Measurements from ENCODE around the gene CTNNA3. TPM values are rescaled to one million over a fixed set of nuclear protein-coding genes. Genes with fewer than 3 reads are reported as not detected.

CTNNA3 gene
- total RNA-seq, 2 donors from 2014 or later = 20.3 to 23.8 TPM

- H3K27me3 ChIP-seq = no peaks in the 10 kb centered on the region
- DNase-seq (ENCODE audit: low spot score) = no peak
- H3K9me3 ChIP-seq = no peaks in the 10 kb centered on the region
- H3K36me3 ChIP-seq = no peaks in the 10 kb centered on the region
- TF ChIP-seq, protein P1, sequence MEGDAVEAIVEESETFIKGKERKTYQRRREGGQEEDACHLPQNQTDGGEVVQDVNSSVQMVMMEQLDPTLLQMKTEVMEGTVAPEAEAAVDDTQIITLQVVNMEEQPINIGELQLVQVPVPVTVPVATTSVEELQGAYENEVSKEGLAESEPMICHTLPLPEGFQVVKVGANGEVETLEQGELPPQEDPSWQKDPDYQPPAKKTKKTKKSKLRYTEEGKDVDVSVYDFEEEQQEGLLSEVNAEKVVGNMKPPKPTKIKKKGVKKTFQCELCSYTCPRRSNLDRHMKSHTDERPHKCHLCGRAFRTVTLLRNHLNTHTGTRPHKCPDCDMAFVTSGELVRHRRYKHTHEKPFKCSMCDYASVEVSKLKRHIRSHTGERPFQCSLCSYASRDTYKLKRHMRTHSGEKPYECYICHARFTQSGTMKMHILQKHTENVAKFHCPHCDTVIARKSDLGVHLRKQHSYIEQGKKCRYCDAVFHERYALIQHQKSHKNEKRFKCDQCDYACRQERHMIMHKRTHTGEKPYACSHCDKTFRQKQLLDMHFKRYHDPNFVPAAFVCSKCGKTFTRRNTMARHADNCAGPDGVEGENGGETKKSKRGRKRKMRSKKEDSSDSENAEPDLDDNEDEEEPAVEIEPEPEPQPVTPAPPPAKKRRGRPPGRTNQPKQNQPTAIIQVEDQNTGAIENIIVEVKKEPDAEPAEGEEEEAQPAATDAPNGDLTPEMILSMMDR (IDR thresholded peaks at IDR 0.05) = no peak
- H3K27ac ChIP-seq = no peak overlapping the region
- H3K4me3 ChIP-seq = no peak overlapping the region
- H3K4me1 ChIP-seq = peaks cover 0 to 4% of the 10 kb centered on the region in 2 donors
These were observed 1404.9 kb downstream of the CTNNA3 start for GRCh38 chr10:66291133-66291532.

- H3K4me3 ChIP-seq = no peak overlapping the region
- no peak for DNase-seq (ENCODE audit: low spot score)
- TF ChIP-seq, protein P1 (IDR thresholded peaks at IDR 0.05) = no peak
These were observed 1411.4 kb downstream of the CTNNA3 start for GRCh38 chr10:66284621-66285020.

GRCh38 chr10:66283874-66284464 lies 1412.0 kb downstream of the CTNNA3 start:
- TF ChIP-seq, protein P1 (IDR thresholded peaks at IDR 0.05) = no peak
- no peaks in the 10 kb centered on the region for H3K27me3 ChIP-seq
- H3K27ac ChIP-seq = no peak overlapping the region
- no peaks in the 10 kb centered on the region for H3K4me1 ChIP-seq
- no peak overlapping the region for H3K4me3 ChIP-seq
- no peaks in the 10 kb centered on the region for H3K36me3 ChIP-seq
- no peak for DNase-seq (ENCODE audit: low spot score)
- H3K9me3 ChIP-seq = no peaks in the 10 kb centered on the region

More at GRCh38 chr10:66284621-66285020, 1411.4 kb downstream of the CTNNA3 start:
- Histone ChIP-seq H3K27me3 (no peaks in the 10 kb centered on the region), H3K4me1 (no peaks in the 10 kb centered on the region), H3K27ac (no peak overlapping the region), H3K9me3 (no peaks in the 10 kb centered on the region), H3K36me3 (no peaks in the 10 kb centered on the region)

DNA sequence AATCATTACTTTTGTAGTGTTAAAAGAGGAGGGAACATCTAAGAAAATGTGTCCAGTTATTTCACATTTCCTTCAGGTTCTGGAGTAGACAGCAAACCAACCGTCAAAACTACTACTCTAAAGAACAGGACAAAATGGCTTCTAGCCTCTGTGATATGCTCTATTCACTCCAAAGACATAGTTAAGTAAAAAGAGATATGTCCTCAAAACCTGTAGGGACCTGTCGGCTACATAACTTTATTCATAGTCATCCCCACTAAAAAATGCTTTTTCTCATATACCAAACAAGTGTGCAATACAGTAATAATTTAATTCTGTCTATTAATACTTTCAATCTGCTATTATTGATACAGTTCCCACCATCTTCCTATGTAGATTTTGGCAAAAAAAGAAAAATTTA lies 1412.9 kb downstream of the CTNNA3 start:
- no peaks in the 10 kb centered on the region for H3K4me1 ChIP-seq
- H3K27me3 ChIP-seq = no peaks in the 10 kb centered on the region
- H3K9me3 ChIP-seq = no peaks in the 10 kb centered on the region
- no peak overlapping the region for H3K4me3 ChIP-seq
- DNase-seq (ENCODE audit: low spot score) = no peak
- TF ChIP-seq, protein P1 (IDR thresholded peaks at IDR 0.05) = no peak
- H3K27ac ChIP-seq = no peak overlapping the region
- no peaks in the 10 kb centered on the region for H3K36me3 ChIP-seq

- Histone ChIP-seq H3K27ac (no peak overlapping the region), H3K4me1 (no peaks in the 10 kb centered on the region), H3K4me3 (no peak overlapping the region), H3K27me3 (no peaks in the 10 kb centered on the region), H3K9me3 (no peaks in the 10 kb centered on the region), H3K36me3 (no peaks in the 10 kb centered on the region)
- TF ChIP-seq, protein P1 (IDR thresholded peaks at IDR 0.05) = no peak
- DNase-seq (ENCODE audit: low spot score) = no peak
These were observed 1414.7 kb downstream of the CTNNA3 start for GRCh38 chr10:66281327-66281726.

GRCh38 chr10:66277481-66277880 lies 1418.5 kb downstream of the CTNNA3 start:
- TF ChIP-seq, protein P1 (IDR thresholded peaks at IDR 0.05) = no peak
- DNase-seq (ENCODE audit: low spot score) = no peak
- Histone ChIP-seq H3K27ac (no peak overlapping the region), H3K9me3 (no peaks in the 10 kb centered on the region), H3K4me3 (no peak overlapping the region), H3K4me1 (no peaks in the 10 kb centered on the region), H3K27me3 (no peaks in the 10 kb centered on the region), H3K36me3 (no peaks in the 10 kb centered on the region)

Measured in right atrium auricular region (tissue), 2 donors.